ENCODE data around the gene YPEL1.

YPEL1 gene

GRCh38 chr22:21651521-21652009, 84.0 kb downstream of the YPEL1 start:
- DNase-seq = no peak

GRCh38 chr22:21650823-21651520, 84.6 kb downstream of the YPEL1 start:
- peak; percentile 24 for DNase-seq

- DNase-seq = no peak
These were observed 85.3 kb downstream of the YPEL1 start for GRCh38 chr22:21650280-21650679.
